Stimulated activated CD4-positive, alpha-beta T cell treated with anti-CD3 and anti-CD28 coated beads, Interleukin-15, amount 100 ng/mL, for 1 hour (primary cell): Measurements from ENCODE around the gene ANO2.

Experiments used
- DNase-seq, 2 donors: peaks; one replicate each; pipeline ENCODE4 v3.0.0-alpha.2; 2020; ENCODE audit warnings: low read depth in 1 of 2, low spot score in 1 of 2

Gene ANO2

GRCh38 chr12:5733916-5734315 is 211.1 kb downstream of the ANO2 start:
- DNase-seq: no peak

DNA sequence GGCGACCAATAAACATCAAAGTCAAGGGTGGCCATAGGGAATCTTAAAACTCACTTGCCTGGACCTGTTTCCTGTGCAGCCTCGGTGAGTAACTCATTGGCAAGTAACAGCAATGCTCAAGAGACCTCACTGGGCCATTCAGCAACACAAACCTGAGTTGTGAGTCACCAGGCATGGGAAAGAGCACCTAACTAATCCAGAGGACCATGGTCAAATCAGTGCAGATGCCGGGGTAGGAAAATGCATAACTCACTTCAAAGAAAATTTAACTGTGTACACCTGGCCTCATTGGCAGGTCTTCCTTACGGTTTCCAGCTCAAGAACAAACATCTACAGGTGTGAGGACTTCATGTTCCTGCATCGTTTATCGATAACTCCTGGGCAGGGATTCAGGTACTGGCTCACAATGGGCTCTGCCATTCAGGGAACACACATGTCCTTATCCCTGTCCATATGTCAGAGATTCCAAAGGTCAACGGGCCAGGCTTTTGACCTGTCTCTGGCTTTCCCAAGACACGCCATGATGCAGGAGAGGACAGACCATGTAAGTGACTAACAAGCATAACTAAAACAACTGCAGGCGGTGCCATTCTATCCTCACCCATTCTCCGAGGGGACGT is 211.8 kb downstream of the ANO2 start:
- no peak for DNase-seq

DNA sequence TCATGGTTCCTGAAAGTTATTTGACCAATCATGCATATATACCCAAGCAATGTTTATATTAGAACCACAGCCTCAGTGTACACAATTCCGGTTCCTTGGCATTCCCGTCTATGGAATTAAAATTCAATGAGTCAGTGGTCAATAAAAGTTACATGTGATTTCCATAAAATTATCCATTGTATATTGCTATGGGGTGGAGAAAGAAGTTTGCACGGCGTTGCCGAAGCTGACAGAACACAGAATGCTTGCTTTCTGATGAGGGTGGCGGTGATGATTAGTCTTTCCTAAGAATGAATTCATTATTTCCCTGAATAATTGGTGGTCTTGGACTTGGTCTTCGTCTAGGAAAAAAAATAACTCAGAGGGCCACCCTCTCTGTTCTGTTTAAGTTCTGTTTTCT is 214.1 kb downstream of the ANO2 start:
- no peak for DNase-seq

- no peak for DNase-seq
Measured at GRCh38 chr12:5723711-5724252, 221.3 kb downstream of the ANO2 start.

GRCh38 chr12:5723071-5723470 is 222.0 kb downstream of the ANO2 start:
- DNase-seq: no peak

DNA sequence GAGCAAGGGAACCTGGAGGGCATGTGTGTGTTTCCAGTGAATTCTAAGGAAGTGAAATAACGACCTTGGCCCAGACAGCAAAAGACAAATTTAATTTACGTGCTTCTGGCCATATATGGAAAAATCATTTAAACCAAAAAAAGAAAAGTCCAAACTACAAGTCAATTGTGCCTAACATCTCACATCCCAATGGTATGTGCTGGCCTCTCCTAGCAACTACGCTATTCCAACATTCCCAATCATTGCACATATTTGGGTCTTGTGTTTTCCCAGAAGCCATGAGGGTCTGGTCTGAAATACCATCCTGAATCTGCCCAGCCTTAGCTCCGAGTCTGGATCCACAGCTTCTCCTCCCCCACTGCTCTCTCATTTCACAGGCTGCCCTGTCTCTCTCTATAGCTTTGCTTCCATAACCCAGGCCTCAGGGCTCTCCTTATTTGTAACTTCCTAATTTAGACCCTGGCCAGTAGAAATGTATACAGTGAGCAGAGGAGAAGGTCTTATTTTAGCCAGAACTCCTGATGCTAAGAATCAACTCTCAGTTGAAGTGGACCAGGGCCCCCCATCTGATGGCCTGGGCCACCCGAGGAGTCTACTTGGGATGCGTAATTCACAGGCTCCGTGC is 224.6 kb downstream of the ANO2 start:
- DNase-seq: no peak

DNA sequence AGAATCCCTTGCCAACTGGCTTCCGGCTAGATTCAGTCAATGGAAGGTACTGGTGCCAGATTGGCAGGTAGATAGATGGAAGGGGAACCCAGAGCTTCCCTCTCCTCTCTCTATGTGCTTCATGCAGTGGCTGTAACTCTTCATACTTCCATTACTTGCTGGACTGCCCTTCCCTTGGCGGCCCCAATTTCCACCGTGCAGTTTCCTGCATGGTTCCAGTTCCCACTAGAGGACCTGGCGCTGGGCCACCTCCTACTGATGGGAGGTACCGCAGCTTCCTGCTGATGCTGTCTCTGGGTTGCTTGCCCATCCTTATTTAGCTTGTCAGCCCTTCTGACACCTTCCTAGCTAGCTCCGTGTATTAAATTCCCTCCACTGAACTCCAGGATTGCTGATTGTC is 226.4 kb downstream of the ANO2 start:
- no peak for DNase-seq

DNA sequence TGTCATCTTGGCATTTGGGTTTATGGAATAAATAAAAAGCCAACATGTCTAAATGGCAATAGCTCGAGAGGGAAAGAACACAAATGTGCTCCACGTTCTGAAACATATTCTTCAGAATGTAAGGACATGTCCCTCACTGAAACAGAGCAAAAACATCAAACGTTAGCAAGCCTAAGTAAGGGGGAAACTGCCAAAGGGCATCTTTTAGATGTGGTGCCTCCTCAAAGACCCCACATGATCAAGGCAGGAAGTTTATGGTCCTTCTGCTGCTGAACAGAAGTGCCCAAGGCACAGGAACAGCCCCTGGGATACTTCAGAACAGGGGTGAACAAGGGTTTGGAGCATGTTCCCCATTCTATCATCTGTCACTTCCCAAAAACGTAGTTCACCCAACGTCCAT is 227.0 kb downstream of the ANO2 start:
- DNase-seq: no peak

GRCh38 chr12:5716976-5717375 is 228.1 kb downstream of the ANO2 start:
- DNase-seq: no peak

- DNase-seq: no peak
Measured at GRCh38 chr12:5716201-5716600, 228.9 kb downstream of the ANO2 start.

DNA sequence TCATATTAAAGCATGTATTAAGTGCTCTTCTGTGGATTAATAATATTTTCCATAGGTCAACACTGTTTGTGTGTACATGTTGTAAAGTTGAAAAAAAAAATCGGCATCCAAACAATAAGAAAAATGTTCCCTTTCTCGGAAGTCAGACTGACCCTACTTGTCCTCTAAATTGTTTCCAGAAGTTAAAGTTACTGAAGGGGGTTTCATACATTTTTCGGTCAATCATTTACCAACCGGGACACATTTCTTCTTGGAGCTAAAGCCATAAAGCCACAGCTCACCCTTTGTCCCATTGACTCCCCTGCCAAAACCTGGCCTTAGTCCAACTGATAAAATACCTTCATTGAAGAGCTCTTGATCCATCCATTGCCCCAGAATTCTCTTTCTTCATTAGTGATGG is 230.0 kb downstream of the ANO2 start:
- no peak for DNase-seq

- DNase-seq: no peak
Measured at GRCh38 chr12:5713599-5714081, 231.4 kb downstream of the ANO2 start.

DNA sequence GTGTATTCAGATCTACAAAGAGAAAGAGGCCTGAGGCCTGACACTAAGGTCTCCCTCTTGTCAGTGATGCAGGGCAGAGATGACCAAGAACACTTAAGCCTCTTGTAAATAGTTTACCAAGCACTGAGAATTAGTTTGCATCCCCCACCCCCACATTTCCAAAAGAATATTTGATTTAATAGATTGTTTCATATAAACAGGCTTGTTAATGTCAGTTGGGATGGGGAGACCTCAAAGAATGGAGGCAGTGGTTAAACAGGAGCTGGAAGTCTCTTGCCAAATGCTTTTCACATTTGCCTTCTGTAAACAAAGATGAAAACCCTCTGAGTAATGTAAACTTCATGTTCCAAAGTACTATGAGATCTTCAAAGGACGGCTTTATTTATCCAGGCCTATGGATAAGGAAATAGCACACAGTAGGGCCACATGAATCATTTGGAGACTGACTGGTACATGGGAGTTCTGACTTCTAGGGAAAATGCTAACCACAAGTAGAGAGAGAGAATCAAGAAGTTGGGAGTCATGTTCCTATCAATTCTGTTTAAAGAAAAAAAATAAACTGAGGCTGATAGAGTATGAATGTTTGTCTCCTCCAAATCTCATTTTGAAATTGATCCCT is 234.7 kb downstream of the ANO2 start:
- DNase-seq: no peak

DNA sequence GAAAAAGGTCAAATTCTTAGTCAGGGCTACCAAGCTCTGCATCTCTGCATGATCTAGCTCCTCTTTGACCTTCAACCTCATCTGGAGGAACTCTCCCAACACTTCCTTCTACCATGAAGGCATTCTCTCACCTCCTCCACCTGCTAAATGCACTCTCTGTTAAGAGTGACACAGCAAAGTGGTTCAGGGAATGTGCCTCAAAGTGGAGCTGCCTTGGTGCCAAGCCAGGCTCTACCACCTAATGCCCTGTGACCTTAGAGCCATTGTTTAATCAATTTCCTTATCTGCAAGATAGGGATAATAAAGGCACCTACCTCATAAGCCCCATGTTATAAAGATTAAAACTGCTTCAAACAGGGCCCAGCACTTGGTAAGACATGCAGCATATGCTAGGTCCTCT is 236.7 kb downstream of the ANO2 start:
- no peak for DNase-seq

DNA sequence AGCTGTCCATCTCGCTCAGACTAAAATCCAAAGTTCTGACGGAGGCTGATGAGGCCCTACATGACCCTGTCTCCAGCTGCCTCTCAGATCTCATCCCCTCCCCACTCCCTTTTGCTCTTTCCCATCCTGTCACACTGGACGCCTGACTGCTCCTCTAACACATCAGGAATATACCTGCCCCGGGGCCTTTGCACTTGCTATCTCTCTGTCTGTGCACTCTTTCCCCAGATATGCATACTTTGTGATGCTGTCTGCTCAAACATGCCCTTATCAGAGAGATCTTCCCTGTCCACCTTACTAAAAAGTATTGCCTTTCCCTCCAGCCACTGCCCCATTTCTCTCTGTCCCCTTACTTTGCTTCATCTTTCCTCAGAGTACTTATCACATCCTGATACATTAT is 238.8 kb downstream of the ANO2 start:
- no peak for DNase-seq

DNA sequence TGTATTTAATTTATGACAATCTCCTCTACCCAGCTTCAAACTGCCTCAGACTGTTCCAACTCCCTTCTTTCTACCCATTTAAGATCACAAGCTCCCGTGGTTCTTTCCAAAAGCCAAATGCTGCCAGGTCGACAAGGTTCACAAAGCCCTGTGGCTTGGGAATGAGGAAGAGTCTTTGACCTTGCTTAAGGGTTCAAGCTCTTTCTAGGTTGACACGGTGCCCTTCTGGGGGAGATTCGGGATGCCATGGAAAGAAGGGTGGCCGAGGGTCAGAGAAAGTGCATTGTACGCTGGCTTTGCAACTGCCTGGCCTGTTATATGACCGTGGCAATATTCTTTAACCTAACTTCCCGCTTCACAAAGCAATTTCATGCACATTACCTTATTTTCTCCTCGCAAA is 239.3 kb downstream of the ANO2 start:
- DNase-seq: no peak

GRCh38 chr12:5694759-5695409 is 250.2 kb downstream of the ANO2 start:
- DNase-seq: no peak

DNA sequence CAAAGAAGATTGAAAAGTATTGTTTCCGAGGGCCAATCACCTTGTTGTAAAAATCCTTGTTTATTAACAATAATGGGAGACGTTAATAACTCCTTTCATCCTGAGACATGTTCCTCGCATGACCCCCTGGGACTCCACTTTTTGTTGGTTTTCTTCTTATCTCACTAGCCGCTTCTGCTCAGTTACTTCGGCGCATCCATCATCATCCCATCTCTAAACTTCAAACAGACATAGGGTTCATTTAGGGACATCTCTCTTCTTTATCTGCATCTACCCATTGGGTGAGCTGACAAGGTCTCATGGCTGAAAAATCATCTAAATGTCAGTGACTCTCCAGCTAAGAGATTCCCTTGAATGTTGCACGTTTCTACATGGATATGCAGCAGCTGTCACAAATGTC is 252.2 kb downstream of the ANO2 start:
- no peak for DNase-seq

GRCh38 chr12:5691943-5692342 is 253.1 kb downstream of the ANO2 start:
- no peak for DNase-seq

DNA sequence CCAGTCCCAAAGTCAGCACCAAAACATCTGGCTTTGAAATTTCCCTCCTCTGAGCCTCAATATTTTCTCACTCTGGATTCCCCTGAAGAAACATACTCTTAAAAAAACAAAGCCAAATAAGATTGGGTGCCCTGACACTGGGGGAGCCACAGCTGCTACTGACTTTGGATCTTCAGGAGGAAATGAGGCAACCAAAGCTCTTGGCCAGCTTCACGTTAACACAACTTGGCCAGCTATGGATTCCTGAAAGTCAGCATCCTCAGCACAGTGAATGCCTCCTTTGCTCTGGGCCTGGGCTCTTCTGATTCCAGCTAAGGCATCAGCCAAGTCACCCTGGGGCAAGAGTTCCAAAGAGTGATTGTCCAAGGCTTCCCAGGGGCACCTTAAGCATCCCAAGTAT is 254.8 kb downstream of the ANO2 start:
- no peak for DNase-seq

GRCh38 chr12:5689773-5690172 is 255.3 kb downstream of the ANO2 start:
- DNase-seq: no peak

GRCh38 chr12:5688226-5688625 is 256.8 kb downstream of the ANO2 start:
- DNase-seq: no peak
